H1 (cell line): ENCODE measurements around the gene GLB1L3. TPM values are rescaled to one million over a fixed set of nuclear protein-coding genes. Genes with fewer than 3 reads are reported as not detected.

Source experiments
- CTCF ChIA-PET: fragments of 300-600 bp; sonication (Branson Sonifier 250); formaldehyde crosslinking; loops from one replicate; lab custom pipeline; 2021; ENCODE audit not compliant: partially characterized antibody; lab: Charles Lee
- POLR2A ChIA-PET: fragments of 300-600 bp; sonication (Branson Sonifier 250); formaldehyde crosslinking; loops from one replicate; lab custom pipeline; 2021; ENCODE audit warnings: inconsistent platforms; ENCODE audit not compliant: partially characterized antibody; lab: Charles Lee
- DNase-seq, 2 experiments: peaks; one replicate each; pipeline versions ENCODE4 v3.0.0 to v3.0.0-alpha.2; 2010 to 2022; ENCODE audit warnings: low spot score in 2 of 2, low read depth in 1 of 2, mixed read lengths in 1 of 2
- FAIRE-seq: peaks from 2 replicates; lab custom pipeline; 2011; peaks lifted over from hg19 to GRCh38; lab: Jason Lieb, UNC
- H2AFZ ChIP-seq: 2 replicates; pipeline ENCODE4 v1.8.1; 2012; ENCODE audit warnings: low read length, inconsistent platforms
- H2AK5ac ChIP-seq: 2 replicates; pipeline ENCODE4 v1.6.1; 2013; ENCODE audit warnings: low read depth, low read length
- H2BK120ac ChIP-seq: replicated peaks from 2 replicates; pipeline ENCODE3; 2013; ENCODE audit warnings: low read depth, low read length, inconsistent platforms
- H2BK12ac ChIP-seq: 2 replicates; pipeline ENCODE4 v1.6.1; 2013; ENCODE audit warnings: low read depth, low read length
- H2BK15ac ChIP-seq: 2 replicates; pipeline ENCODE4 v1.6.1; 2013; ENCODE audit warnings: low read length
- H2BK20ac ChIP-seq: 2 replicates; pipeline ENCODE4 v1.6.1; 2013; ENCODE audit warnings: low read length
- H2BK5ac ChIP-seq: 2 replicates; pipeline ENCODE4 v1.6.1; 2013; ENCODE audit warnings: low read depth, low read length
- H3K14ac ChIP-seq: 2 replicates; pipeline ENCODE4 v1.6.1; 2013; ENCODE audit warnings: inconsistent platforms; ENCODE audit not compliant: insufficient read length
- H3K18ac ChIP-seq: 2 replicates; pipeline ENCODE4 v1.6.1; 2013; ENCODE audit warnings: low read length; ENCODE audit errors: extremely low read depth
- H3K23ac ChIP-seq: 2 replicates; pipeline ENCODE4 v1.6.1; 2013; ENCODE audit warnings: inconsistent platforms; ENCODE audit not compliant: insufficient read length
- H3K23me2 ChIP-seq: 2 replicates; pipeline ENCODE4 v1.6.1; 2013; ENCODE audit warnings: low read depth, low read length
- H3K27ac ChIP-seq: 2 replicates; pipeline ENCODE4 v1.6.1; 2011; ENCODE audit warnings: low read depth, low read length, inconsistent platforms
- H3K27me3 ChIP-seq, 4 experiments: replicated peaks in 1 of 4; 1 replicate in 1 of 4; 2 replicates in 3 of 4; pipeline versions ENCODE4 v1.6.1 to v1.8.1; 2011 to 2013; ENCODE audit warnings: low read length in 3 of 4, mild to moderate bottlenecking in 3 of 4, inconsistent platforms in 2 of 4, mixed read lengths in 2 of 4, moderate library complexity in 1 of 4; ENCODE audit not compliant: control insufficient read depth in 3 of 4, insufficient read depth in 3 of 4; ENCODE audit errors: extremely low read depth in 1 of 4
- H3K36me3 ChIP-seq, 4 experiments: 2 replicates each; pipeline versions ENCODE4 v1.6.1 to v1.8.1; 2011 to 2013; ENCODE audit warnings: mild to moderate bottlenecking in 4 of 4, low read length in 3 of 4, moderate library complexity in 2 of 4, control low read depth in 1 of 4, inconsistent platforms in 1 of 4; ENCODE audit not compliant: insufficient read depth in 4 of 4, control insufficient read depth in 2 of 4
- H3K4ac ChIP-seq: replicated peaks from 2 replicates; pipeline ENCODE3; 2013; ENCODE audit warnings: low read length, low read depth, mixed read lengths, inconsistent platforms; ENCODE audit not compliant: insufficient read length
- H3K4me1 ChIP-seq, 4 experiments: replicated peaks in 1 of 4; 1 replicate in 1 of 4; 2 replicates in 3 of 4; pipeline versions ENCODE4 v1.6.1 to v1.8.1; 2011 to 2013; ENCODE audit warnings: low read length in 3 of 4, inconsistent platforms in 2 of 4, mixed read lengths in 1 of 4; ENCODE audit not compliant: insufficient read depth in 4 of 4, control insufficient read depth in 3 of 4
- H3K4me2 ChIP-seq, 2 experiments: 2 replicates each; pipeline versions ENCODE4 v1.6.1 to v1.8.1; 2011 to 2013; ENCODE audit warnings: low read depth in 2 of 2, low read length in 2 of 2, control low read depth in 1 of 2, inconsistent platforms in 1 of 2, mild to moderate bottlenecking in 1 of 2; ENCODE audit not compliant: insufficient read depth in 1 of 2
- H3K4me3 ChIP-seq, 4 experiments: fragments of 200-600, 300-600 bp in 1 of 4; sonication (generic), shearing (Covaris generic), sonication (Bioruptor Twin) in 1 of 4; 2 replicates each; pipeline versions ENCODE4 v1.5.1 to v1.8.1; 2011 to 2016; ENCODE audit warnings: low read length in 4 of 4, low read depth in 3 of 4, control low read depth in 2 of 4, inconsistent platforms in 2 of 4, mild to moderate bottlenecking in 2 of 4, mixed read lengths in 1 of 4, moderate library complexity in 1 of 4; ENCODE audit not compliant: insufficient read depth in 2 of 4; ENCODE audit errors: extremely low read depth in 1 of 4
- H3K56ac ChIP-seq: replicated peaks from 2 replicates; pipeline ENCODE3; 2013; ENCODE audit warnings: low read depth, mild to moderate bottlenecking, mixed read lengths, low read length, inconsistent platforms; ENCODE audit not compliant: insufficient read length
- H3K79me1 ChIP-seq: 2 replicates; pipeline ENCODE4 v1.6.1; 2013; ENCODE audit warnings: low read depth, low read length, control low read depth
- H3K79me2 ChIP-seq, 2 experiments: 2 replicates each; pipeline versions ENCODE4 v1.6.1 to v1.8.1; 2012 to 2013; ENCODE audit warnings: low read length in 2 of 2, mild to moderate bottlenecking in 2 of 2, inconsistent platforms in 1 of 2; ENCODE audit not compliant: insufficient read depth in 2 of 2, control insufficient read depth in 1 of 2
- H3K9ac ChIP-seq, 4 experiments: replicated peaks in 1 of 4; 1 replicate in 1 of 4; 2 replicates in 3 of 4; pipeline versions ENCODE4 v1.6.1 to v1.8.1; 2011 to 2013; ENCODE audit warnings: low read depth in 3 of 4, low read length in 3 of 4, control low read depth in 2 of 4, mild to moderate bottlenecking in 2 of 4, moderate library complexity in 2 of 4, inconsistent platforms in 1 of 4; ENCODE audit errors: extremely low read depth in 1 of 4
- H3K9me3 ChIP-seq, 2 experiments: 2 replicates each; pipeline versions ENCODE4 v1.6.1 to v1.8.1; 2012 to 2013; ENCODE audit warnings: mild to moderate bottlenecking in 2 of 2, moderate library complexity in 2 of 2, control low read depth in 1 of 2, inconsistent platforms in 1 of 2, low read depth in 1 of 2, low read length in 1 of 2, mixed read lengths in 1 of 2; ENCODE audit not compliant: insufficient read depth in 2 of 2
- H4K20me1 ChIP-seq, 2 experiments: replicated peaks in 1 of 2; 2 replicates each; pipeline versions ENCODE3 to v1.8.1; 2011 to 2013; ENCODE audit warnings: inconsistent platforms in 2 of 2, low read length in 2 of 2, mild to moderate bottlenecking in 1 of 2; ENCODE audit not compliant: insufficient read depth in 2 of 2, control insufficient read depth in 1 of 2
- H4K5ac ChIP-seq: 2 replicates; pipeline ENCODE4 v1.6.1; 2013; ENCODE audit warnings: low read length, low read depth, mixed read lengths, inconsistent platforms; ENCODE audit not compliant: insufficient read length
- H4K8ac ChIP-seq: 2 replicates; pipeline ENCODE4 v1.8.0; 2013; ENCODE audit warnings: mild to moderate bottlenecking, moderate library complexity, low read length, inconsistent platforms; ENCODE audit not compliant: insufficient read depth; ENCODE audit errors: extremely low read depth
- H4K91ac ChIP-seq: replicated peaks from 2 replicates; pipeline ENCODE3; 2013; ENCODE audit warnings: low read length, mixed read lengths, inconsistent platforms; ENCODE audit not compliant: insufficient read length
- CBX8 ChIP-seq: fragments of 300-800, 300-1000 bp; sonication (generic); IDR thresholded peaks from 2 replicates; pipeline ENCODE4 v1.7.1; 2016; ENCODE audit warnings: low read depth, low read length, borderline replicate concordance
- MAFK ChIP-seq: IDR thresholded peaks from 2 replicates; pipeline ENCODE4 v1.6.1; 2012; ENCODE audit warnings: low read depth, mild to moderate bottlenecking, improper control_type of control experiment, low read length
- POLR2A ChIP-seq, 2 experiments: IDR thresholded peaks; 1 replicate in 1 of 2; 2 replicates in 1 of 2; pipeline ENCODE4 v1.6.1; 2011; ENCODE audit warnings: low read depth in 2 of 2, low read length in 2 of 2, mild to moderate bottlenecking in 2 of 2; ENCODE audit errors: control extremely low read depth in 1 of 2
- POLR2AphosphoS5 ChIP-seq: IDR thresholded peaks from 2 replicates; pipeline ENCODE4 v1.6.1; 2011; ENCODE audit warnings: low read depth, low read length
- TBP ChIP-seq: IDR thresholded peaks from 2 replicates; pipeline ENCODE4 v1.6.1; 2011; ENCODE audit warnings: low read depth, low read length, improper control_type of control experiment
- WGBS, 2 experiments: shearing (Covaris generic) in 1 of 2; methylation state at CpG; one replicate each; pipeline versions ENCODE4 v1.1.6 to v1.1.7; 2013 to 2015; ENCODE audit warnings: low lambda C conversion rate in 2 of 2, mixed read lengths in 2 of 2, inconsistent platforms in 1 of 2, low coverage in 1 of 2, missing lambda C conversion rate in 1 of 2; ENCODE audit not compliant: insufficient replicate concordance in 2 of 2, insufficient coverage in 1 of 2, insufficient read length in 1 of 2; ENCODE audit errors: extremely low coverage in 1 of 2, missing lambda C conversion rate in 1 of 2; 5-methylcytosine and 5-hydroxymethylcytosine counted together
- polyA plus RNA-seq, 7 experiments: library from polyadenylated mRNA; depleted of rRNA in 3 of 7; stranded (reverse) in 5 of 7; unstranded in 2 of 7; fragments of >200 nt in 5 of 7; fragments of 200-250 nt in 2 of 7; gene quantifications; 1 replicate in 5 of 7; 2 replicates in 1 of 7; 4 replicates in 1 of 7; pipeline versions ENCODE4 v1.2.1 to v1.2.3, GENCODE V29; 2011 to 2013; ENCODE audit warnings: missing spikeins in 2 of 7, mixed read lengths in 2 of 7
- total RNA-seq: library from RNA; stranded (reverse); fragmentation: NEBNext Ultra II Directional; extraction: Animal tissue kit (Norgen Biotek cat#: 25700); gene quantifications from 2 replicates; pipeline ENCODE4 v1.2.1, GENCODE V29; 2021
- TF ChIP-seq, protein P1 (sequence below): IDR thresholded peaks from 2 replicates; pipeline ENCODE4 v1.6.1; 2012; ENCODE audit warnings: low read length, inconsistent platforms

GLB1L3 gene
- total and polyA plus RNA-seq, 2 of the 8 experiments (the other 6 are each of a cell fraction or from before 2014, with no cell fraction given): 14.9 to 33.2 TPM

DNA sequence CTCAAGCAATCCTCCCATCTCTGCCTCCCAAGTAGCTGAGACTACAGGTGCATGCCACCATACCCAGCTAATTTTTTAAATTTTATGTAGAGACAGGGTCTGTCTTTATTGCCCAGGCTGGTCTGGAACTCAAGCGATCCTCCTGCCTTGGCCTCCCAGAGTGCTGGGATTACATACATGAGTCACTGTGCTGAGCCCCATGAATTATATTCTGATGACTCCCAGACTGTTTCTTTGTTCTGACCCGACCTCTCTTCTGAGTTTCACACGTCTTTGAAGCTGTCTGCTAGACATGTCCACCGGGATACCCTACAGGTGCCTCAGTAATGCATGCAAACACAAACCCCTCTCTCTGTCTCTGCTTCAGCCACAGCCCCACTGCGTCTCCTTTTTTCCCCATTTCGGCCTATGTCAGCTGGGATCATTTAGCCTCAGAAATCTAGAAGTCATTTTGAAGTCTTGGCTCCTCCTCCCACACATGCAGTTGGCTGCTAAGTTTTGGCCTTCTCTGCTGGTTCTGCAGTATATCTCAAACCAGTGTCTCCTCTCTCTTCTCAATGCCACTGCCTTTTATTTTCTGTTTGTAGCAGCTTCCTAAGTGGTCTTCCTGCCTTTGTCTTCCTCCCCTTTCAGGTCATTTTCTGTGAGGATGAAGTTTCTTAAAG is 46.9 kb upstream of the GLB1L3 start:
- Histone ChIP-seq H3K23ac (no peak overlapping the region), H3K4me1 (peaks cover 0 to 5% (median 2%) of the 10 kb centered on the region in 4 experiments; a peak in 5 of 7 replicates), H2BK120ac (no peak overlapping the region), H2BK15ac (no peak overlapping the region), H2BK12ac (no peak overlapping the region), H3K36me3 (no peaks in the 10 kb centered on the region), H2AFZ (no peak overlapping the region), H2BK20ac (no peak overlapping the region), H2BK5ac (no peak overlapping the region), H3K79me1 (no peaks in the 10 kb centered on the region; the same call in none of the 2 replicates), H3K27me3 (peaks cover 0 to 6% (median 0%) of the 10 kb centered on the region in 4 experiments; a peak in 1 of 7 replicates), H3K4me3 (no peak overlapping the region), H4K20me1 (peaks cover 0 to 8% of the 10 kb centered on the region in 2 experiments), H4K5ac (no peak overlapping the region), H3K9me3 (no peaks in the 10 kb centered on the region), H3K14ac (no peak overlapping the region), H3K79me2 (peaks cover 0 to 9% of the 10 kb centered on the region in 2 experiments; a peak in 1 of 4 replicates), H4K8ac (no peak overlapping the region), H4K91ac (no peak overlapping the region), H3K9ac (no peak overlapping the region), H3K56ac (no peak overlapping the region), H3K27ac (no peak overlapping the region), H3K4me2 (no peak overlapping the region), H3K4ac (no peak overlapping the region), H3K23me2 (peaks cover 12% of the 10 kb centered on the region), H3K18ac (no peak overlapping the region), H2AK5ac (no peak overlapping the region)
- ChIA-PET CTCF (interaction anchor here (0.6 to 1.4 kb wide), 4 partner anchors 9 to 22 kb away, joined by 3 to 9 read pairs (median 3); no protein-coding TSS in a partner anchor), POLR2A (interaction anchor here (0.8 kb wide), 1 partner anchor 45 kb away, joined by 3 read pairs; no protein-coding TSS in a partner anchor)
- FAIRE-seq (no peak), DNase-seq (no peak)
- WGBS, 2 experiments: 80% methylated on average over 6 of the region's 6 CpGs; no CpG with 5 or more reads in 1 of the 2 experiments
- TF ChIP-seq POLR2AphosphoS5: no peak
- TF ChIP-seq POLR2A (IDR thresholded peaks at IDR 0.05; ENCODE audit: control extremely low read depth in 1 of 2, low read depth in 2 of 2, low read length in 2 of 2): no peak
- TF ChIP-seq TBP: no peak
- no peak for TF ChIP-seq MAFK
- TF ChIP-seq, protein P1, sequence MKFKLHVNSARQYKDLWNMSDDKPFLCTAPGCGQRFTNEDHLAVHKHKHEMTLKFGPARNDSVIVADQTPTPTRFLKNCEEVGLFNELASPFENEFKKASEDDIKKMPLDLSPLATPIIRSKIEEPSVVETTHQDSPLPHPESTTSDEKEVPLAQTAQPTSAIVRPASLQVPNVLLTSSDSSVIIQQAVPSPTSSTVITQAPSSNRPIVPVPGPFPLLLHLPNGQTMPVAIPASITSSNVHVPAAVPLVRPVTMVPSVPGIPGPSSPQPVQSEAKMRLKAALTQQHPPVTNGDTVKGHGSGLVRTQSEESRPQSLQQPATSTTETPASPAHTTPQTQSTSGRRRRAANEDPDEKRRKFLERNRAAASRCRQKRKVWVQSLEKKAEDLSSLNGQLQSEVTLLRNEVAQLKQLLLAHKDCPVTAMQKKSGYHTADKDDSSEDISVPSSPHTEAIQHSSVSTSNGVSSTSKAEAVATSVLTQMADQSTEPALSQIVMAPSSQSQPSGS: no peak
- no peak for TF ChIP-seq CBX8
